GM19240 (cell line): ENCODE results near the gene SET.

Experiments used
- DNase-seq: peaks from one replicate; pipeline ENCODE4 v3.0.0; 2011; ENCODE audit warnings: low spot score; ENCODE audit not compliant: insufficient read length

The SET gene

DNA sequence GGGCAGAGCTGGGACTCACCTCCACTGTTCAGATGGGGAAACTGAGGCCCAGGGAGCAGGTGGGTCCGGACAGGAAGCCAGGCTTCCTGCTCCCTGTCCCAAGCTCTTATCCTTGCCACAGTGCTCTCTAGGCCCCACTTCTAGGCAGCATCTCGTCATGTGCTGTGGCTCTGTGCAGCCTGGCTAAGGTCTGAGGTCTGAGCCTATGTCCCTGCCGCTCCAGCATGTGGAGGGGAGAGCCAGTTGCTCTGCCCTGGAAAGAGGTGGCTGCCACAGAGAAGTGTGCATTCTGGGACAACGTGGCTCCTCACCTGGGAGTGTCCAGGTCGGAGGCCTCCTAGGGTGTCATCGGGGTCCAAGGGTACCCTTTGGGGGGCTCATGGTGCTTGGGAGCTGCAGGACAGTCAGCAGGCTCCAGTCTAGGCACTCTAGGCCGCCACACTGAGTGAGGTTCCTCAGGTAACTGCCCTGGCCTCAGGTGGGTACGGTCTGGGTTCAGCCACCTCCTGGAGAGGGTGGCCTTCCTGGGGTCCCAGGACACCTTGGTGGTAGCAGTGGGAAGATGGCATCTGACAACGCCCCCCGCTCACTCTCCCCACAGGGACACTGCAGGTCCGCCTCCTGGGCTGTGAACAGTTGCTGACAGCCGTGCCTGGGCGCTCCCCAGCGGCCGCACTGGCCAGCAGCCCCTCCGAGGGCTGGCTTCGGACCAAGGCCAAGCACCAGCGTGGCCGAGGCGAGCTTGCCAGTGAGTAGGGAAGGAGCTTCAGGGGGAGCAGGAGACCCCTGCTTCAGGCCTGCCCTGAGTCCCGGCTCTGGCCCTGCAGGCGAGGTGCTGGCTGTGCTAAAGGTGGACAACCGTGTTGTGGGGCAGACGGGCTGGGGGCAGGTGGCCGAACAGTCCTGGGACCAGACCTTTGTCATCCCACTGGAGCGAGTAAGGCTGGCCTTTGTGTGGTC is 23.7 kb downstream of the SET start:
- no peak for DNase-seq

DNA sequence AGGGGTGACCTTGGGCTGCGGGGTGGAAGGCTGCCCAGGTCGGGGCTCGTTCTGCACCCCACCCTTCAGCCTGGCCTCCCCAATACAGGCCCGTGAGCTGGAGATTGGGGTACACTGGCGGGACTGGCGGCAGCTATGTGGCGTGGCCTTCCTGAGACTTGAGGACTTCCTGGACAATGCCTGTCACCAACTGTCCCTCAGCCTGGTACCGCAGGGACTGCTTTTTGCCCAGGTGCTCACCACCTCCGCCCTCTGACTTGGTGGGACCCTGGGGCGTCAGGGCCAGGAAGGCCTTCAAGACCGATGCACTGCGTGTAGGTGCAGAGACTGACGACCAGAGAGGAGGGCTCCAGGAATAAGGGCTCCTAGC is 24.4 kb downstream of the SET start:
- DNase-seq = no peak

DNA sequence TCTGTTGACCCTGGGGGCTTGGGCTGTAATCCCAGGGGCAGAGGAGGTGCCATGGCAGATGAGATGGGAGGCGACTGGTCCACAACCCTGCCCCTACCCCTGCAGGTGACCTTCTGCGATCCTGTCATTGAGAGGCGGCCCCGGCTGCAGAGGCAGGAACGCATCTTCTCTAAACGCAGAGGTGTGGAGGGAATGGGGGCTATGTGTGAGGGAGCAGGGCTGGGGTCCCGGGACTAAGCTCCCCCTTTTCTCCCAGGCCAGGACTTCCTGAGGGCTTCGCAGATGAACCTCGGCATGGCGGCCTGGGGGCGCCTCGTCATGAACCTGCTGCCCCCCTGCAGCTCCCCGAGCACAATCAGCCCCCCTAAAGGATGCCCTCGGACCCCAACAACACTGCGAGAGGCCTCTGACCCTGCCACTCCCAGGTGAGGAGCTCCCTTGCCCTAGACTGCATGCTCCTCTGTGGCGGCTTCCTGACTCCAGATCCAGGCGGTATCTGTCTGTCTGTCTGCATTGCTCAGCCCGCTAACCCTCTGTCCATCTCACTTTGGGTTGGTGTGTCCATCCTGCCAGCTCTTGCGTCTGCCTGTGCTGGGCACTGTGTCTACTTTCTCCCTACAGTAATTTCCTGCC is 25.0 kb downstream of the SET start:
- no peak for DNase-seq

DNA sequence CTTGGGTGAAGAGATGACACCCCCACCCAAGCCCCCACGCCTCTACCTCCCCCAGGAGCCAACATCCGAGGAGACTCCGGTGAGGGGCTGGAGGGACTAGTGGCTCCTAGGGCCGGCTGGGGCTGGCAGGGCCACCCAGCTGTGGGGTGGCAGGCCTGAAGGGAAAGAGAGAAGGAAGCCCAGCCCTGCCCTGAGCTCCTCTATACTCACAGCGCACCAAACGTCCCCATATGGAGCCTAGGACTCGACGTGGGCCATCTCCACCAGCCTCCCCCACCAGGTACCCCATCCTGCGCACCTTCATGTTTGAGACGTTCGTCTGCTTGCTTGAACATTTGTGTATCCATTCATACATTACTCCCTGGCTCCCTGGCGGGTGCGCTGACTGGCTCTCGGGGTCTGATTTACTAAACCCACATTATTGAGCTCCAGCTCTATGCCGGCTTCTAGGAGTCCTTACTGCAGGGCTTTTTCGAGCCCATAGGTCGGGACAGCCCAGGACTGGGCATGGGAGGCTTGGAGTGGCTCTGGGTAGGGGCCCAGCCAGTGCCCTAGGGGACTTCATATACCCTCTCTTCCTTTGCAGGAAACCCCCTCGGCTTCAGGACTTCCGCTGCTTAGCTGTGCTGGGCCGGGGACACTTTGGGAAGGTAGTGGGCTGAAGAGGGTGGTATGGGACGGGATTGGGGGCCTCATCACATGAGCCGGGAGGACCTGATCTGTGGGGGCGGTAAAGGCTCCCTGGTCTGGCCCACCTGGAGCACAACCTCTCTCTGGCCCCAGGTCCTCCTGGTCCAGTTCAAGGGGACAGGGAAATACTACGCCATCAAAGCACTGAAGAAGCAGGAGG is 25.8 kb downstream of the SET start:
- no peak for DNase-seq

DNA sequence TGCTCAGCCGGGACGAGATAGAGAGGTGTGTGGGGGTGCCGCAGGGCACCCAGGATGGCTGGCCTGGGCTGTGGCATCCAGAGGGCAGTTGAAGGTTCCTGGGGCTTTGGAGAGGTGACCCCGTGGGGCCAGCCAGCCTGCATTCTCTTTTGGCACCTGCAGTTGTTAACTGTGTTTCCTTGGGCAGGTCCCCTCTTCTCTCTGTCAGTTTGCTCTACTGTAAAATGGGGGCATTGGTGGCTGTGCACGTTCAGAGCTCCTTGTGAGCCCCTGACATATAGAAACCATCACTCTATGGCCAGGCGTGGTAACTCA is 26.4 kb downstream of the SET start:
- DNase-seq = no peak

DNA sequence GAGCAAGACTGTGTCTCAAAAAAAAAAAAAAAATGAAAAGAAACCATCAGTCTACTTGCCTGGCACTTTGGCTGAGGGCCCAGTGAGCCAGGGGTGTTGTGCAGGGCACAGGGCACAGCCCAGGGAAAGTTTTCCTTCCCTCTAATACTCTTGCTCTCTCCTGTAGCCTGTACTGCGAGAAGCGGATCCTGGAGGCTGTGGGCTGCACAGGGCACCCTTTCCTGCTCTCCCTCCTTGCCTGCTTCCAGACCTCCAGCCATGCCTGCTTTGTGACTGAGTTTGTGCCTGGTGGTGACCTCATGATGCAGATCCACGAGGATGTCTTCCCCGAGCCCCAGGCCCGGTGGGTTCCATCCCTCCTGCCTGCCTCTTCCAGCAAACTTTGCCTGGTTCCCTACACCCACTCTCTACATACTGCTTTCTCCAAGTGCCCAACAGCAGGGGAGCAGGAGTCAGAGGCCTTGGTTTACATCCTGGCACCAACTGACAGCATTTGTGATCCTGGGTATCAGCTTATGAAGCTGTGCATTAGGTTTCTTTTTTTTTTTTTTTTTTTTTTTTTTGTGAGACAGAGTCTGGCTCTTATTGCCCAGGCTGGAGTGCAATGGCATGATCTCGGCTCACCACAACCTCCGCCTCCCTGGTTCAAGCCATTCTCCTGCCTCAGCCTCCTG is 27.7 kb downstream of the SET start:
- DNase-seq = no peak

DNA sequence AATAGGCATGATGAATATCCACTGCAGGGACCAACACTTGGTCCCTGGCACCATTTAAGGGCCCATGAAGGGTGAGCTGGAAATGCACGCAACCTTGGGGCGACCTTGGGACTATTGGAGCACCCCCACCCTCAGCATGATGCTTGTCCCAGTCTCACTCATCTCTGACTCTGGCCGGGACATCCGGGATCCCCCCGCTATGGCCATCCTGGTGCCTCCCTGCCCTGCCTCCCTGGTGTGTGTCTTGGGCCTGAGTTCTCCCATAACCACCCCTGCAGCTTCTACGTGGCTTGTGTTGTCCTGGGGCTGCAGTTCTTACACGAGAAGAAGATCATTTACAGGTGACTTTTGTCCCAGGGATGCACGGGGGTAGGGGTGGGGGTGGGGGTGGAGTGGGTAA is 29.0 kb downstream of the SET start:
- DNase-seq = no peak

DNA sequence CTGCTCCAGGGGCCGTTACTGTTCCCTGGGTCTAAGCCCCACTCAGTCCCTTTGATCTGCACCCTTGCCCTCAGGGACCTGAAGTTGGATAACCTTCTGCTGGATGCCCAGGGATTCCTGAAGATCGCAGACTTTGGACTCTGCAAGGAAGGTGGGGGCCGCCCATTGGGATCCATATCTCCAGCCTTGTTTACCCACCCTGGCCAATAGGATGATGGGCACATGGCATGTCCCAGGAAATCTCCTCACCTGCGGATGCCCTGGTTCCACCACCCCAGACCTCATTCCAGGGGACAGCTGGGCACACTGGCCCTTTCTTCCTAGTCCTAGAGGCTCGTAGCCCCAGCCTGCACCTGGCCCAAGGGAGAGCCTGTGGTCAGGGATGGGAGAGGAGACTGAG is 29.5 kb downstream of the SET start:
- DNase-seq = no peak

DNA sequence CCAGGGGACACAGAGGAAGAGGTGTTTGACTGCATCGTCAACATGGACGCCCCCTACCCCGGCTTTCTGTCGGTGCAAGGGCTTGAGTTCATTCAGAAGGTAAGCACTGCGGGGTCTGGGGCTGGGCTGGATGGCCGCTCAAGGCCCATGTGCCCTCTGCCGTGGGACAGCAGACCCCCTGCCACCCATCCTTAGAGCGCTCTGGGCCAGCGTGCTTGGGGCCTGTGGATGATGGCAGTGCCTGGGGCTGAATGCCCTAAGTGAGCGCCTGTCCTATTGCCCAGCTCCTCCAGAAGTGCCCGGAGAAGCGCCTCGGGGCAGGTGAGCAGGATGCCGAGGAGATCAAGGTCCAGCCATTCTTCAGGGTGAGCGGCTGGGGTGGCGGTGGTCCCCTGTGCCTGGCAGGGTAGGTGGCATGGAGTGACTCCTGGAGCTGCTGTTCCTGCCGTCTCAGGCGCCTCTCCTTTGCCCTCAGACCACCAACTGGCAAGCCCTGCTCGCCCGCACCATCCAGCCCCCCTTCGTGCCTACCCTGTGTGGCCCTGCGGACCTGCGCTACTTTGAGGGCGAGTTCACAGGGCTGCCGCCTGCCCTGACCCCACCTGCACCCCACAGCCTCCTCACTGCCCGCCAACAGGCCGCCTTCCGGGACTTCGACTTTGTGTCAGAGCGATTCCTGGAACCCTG is 31.0 kb downstream of the SET start:
- DNase-seq = no peak

DNA sequence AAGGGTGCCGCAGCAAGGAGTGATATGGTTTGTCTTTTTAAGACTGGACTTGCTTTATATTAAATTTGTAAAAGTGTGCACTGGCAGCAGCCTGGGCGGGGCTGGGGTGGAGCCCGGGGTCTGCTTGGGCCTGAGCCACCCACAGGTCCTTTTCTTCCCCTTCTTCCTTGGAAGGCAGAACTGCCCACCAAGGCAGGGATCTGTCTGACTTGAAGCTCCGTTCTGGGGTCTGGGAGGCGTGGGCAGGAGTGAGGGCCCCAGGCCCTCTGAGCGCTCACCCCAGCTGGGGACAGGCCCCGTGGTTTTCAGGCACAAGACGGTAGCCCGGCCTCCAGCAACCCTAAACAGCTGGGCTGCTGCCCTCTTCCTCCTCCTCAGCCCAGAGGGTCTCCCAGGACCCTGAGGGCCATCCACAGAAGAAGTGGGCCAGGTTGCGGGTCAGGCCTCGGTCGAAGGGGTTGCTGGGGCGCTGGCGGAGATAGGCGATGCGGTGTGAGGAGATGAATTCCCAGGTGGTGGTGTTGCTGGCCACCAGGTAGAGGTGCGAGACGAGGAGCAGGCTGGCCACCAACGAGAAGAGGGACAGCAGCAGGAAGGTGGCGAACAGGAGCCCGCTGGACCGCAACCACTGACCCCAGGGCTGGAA is 31.9 kb downstream of the SET start:
- DNase-seq = no peak

DNA sequence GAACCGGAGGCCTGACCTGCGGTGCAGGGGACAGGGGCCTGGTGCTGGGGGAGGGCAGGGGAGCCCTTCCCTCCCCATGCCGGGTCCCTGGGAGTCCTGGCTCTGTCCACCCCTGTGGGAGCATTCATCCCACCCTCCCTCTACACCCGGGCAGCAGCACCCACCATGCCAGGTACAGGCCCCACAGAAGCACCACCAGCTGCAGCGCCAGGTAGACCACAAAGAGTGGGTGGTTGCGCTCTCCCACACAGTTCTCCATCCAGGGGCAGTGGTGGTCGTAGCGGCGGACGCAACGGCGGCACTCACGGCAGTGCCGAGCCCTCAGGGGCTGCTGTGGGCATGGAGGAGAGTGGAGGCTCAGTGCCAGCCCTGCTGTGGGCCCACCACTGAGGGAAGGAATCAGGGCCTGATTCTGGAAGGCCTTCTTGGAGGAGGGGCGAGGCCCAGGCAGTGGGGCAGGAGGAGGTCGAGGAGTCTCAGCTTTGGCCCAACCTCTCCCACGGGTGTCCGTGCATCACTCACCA is 32.5 kb downstream of the SET start:
- no peak for DNase-seq

DNA sequence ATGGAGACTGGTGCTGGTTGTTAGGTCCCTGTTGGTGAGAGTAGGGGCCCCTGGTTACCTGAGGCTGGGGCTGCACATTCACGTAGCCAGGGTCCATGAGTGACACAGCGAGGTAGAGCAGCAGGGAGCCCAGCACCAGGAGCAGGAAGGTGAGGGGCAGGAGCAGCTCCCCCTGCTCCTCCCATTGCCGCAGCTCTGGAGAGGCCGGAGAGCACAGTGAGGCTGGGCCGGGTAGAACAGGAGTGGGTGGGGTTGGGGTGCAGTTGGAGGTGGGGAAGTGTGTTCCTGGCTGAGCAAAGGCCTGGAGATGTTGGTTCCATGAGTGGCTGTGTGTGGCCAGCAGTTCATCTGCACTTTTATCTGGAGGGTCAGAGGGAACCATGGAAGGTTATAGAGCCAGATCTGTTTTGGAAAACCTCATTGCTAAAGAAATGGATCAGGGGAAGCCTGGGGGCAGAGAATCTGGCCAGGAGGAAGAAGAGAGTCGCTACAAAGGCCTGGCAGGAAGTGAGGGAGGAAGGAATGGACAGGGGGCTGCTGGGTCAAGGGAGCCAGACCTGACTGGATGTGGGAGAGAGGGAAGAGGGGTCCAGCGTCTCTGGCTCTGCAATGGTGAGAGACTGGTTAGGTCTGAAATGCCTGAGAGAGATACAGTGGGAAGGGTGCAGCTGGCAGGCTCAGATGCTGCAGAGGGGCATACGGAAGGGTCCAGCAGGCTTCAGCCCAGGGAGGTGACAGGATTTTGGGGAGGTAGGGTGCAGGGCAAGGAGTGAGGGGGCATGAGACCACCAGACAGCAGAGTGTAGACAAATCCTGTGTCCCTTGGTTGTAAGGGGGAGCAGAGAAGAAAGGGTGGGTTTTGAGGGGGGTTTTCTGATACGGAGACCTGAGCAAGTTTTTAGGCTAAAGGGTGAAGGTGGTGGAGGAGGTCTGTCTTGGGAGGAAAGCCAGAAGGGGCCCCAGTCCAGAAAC is 33.6 kb downstream of the SET start:
- DNase-seq = no peak

DNA sequence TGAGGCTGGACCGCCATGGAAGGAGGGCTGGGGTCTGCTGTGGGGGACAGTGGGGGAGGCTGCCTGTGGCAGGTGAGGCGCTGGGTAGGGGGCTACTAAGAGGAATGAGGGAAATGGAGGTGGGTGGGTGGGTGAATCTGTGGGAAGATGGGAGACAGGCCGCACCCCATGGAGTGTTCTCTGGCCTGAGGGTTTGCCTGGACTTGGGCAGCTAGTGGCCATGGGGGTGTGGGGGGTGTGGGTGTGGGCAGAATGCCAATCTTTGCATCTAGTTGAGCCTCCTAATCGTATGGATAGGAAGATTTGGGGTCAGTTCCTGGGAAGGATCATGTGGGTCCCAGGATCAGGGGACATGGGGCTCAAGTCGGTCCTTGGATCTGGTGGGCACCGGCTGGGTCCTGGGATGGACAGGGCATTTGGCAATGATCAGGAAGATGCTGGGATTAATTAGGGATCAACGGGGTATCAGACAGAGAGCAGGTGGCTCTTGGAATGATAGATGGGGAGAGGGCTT is 34.4 kb downstream of the SET start:
- DNase-seq = no peak

DNA sequence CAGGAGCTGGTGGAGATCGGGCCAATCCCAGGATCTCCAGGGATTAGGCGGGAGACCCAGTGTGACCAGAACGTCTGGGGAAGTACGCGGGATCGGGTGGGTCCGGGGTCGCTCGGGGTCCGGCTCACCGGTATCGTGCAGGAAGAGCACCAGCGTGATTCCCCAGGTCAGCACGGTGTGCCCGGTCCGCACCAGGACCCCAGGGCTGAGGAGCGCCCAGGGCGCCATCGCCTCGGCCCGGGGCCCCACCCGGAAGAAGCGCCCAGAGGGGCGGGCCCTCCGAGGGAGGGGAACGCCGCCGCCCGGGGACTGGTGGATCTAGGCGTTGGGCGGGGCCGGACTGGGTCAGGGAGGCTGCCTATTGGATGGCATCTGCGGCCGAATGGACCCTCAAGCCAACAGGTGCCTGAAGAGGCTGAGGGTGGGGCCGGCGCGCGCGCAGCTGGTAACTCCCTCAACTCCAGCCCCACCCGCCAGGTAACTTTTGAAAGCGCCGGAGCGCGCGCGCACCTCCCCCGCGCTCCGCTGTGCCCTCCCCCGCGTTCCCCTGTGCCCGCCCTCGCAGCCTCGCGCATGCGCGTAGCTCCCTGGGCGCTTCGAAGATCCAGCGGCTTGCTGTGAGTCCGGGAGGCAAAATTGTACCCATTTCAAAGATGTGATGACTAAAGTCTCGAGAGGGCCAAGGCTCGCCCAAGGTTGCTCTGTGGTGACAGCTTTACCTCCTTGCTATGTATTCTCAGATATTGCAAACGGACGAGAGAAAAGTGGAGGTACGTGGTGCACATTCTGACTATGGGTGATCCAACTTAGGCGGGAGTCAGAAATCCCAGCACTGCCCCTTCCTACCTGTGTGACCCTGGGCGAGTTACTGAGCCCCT is 35.1 kb downstream of the SET start, which contains the start of gene ZDHHC12:
Gene ZDHHC12 (minus strand): TSS at position 262 of the 878 bp plus-strand sequence. CDS start 34 bp downstream, at position 228.
- peak; percentile 100 for DNase-seq

DNA sequence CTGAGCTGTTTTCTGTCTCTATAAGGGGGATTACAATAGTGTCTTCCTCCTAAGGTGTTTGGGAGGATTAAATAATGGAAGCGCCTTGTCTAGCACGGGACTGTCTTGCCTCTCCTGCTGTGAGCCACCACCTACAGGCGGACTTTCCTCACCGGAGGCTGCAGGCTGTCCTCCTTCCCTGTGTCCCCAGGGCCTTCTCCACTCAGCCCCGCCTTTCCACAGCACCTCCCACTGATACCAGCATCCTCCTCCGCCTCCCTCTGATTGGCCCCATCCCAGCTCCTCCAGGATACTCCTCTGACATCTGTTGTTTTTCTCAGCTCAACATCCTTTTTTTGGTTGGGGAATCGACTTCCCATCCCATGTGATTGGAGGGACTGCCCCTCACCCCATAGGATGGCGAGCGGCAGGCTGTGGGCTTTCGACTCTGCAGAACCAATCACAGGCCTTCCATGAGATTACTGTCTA is 35.8 kb downstream of the SET start:
- DNase-seq = peak; percentile 51

DNA sequence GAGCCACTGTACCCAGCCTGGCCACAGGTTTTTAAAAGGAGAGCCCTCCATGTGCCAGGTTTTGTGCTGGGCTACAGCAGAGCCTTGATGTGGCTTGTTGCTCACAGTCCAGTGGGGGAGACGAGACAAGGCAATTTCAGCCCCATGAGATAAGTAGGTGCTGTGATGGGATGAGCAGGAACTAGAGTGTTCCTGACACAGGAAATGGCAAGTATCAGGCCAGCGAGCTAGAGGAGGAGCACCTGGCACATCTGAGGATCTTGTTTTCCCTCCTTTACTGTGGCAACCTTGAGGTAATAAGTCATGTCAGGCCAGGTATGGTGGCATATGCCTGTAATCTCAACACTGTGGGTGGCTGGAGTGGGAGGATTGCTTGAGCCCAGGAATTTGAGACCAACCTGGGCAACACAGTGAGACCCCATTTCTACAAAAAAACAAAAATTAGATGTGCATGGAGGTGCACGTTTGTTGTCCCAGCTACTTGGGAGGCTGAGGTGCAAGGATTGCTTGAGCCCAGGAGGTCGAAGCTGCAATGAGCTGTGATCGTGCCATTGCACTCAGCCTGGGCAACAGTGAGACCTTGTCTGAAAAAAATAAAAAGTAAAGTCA is 38.7 kb downstream of the SET start:
- DNase-seq = no peak

DNA sequence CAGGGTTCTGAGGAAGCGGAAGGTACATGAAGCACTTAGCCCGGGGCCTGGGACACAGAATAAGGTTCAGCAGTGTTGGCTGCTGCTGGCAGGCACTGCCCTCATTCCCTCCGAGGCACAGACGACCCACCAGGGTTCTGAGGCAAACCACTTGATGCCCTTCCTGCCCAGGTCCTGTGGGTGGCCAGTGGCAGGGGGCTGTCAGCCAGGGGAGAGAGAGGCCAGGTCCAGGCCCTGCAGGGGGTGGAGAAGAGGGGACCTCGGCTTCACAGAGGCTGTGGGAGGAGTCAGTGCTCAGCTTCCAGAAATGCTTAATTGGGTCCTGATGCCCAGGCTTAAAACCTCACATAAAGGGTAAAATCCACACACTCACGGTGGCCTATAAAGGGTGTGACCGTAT is 39.3 kb downstream of the SET start:
- no peak for DNase-seq
